DOHH2 (cell line): ENCODE measurements around the gene PNMA8C.

Experiments used
- H3F3A ChIP-seq: fragments of 200-600 bp; sonication (generic), shearing (Covaris generic); 2 replicates; pipeline ENCODE4 v1.6.0; 2016; ENCODE audit warnings: antibody characterized with exemption, mild to moderate bottlenecking; ENCODE audit not compliant: control insufficient read depth, insufficient read depth
- H3K27ac ChIP-seq: fragments of 200-600 bp; sonication (generic); 2 replicates; pipeline ENCODE4 v1.5.1; 2014; ENCODE audit warnings: low read depth, mild to moderate bottlenecking, low read length, moderate library complexity
- H3K27me3 ChIP-seq: fragments of 200-600 bp; sonication (generic); 2 replicates; pipeline ENCODE4 v1.6.1; 2014; ENCODE audit warnings: mild to moderate bottlenecking, low read length, mixed read lengths; ENCODE audit not compliant: control insufficient read depth
- H3K36me3 ChIP-seq: fragments of 200-600 bp; sonication (generic); 2 replicates; pipeline ENCODE4 v1.6.1; 2014; ENCODE audit warnings: mild to moderate bottlenecking, low read length, moderate library complexity, mixed read lengths; ENCODE audit not compliant: control insufficient read depth
- H3K4me1 ChIP-seq: fragments of 200-600 bp; sonication (generic); 2 replicates; pipeline ENCODE4 v1.6.1; 2014; ENCODE audit warnings: mild to moderate bottlenecking, low read length, mixed read lengths; ENCODE audit not compliant: control insufficient read depth
- H3K4me2 ChIP-seq: fragments of 200-600 bp; sonication (generic); 2 replicates; pipeline ENCODE4 v1.6.0; 2014; ENCODE audit warnings: mild to moderate bottlenecking, low read length, moderate library complexity
- H3K4me3 ChIP-seq: fragments of 200-600 bp; sonication (generic); 2 replicates; pipeline ENCODE4 v1.5.1; 2014; ENCODE audit warnings: mild to moderate bottlenecking, low read length, mixed read lengths
- H3K79me2 ChIP-seq: fragments of 200-600 bp; sonication (generic); 2 replicates; pipeline ENCODE4 v1.6.1; 2014; ENCODE audit warnings: mild to moderate bottlenecking, low read length, mixed read lengths; ENCODE audit not compliant: control insufficient read depth
- H3K9me2 ChIP-seq: fragments of 200-600 bp; sonication (generic); replicated peaks from 2 replicates; pipeline ENCODE4 v1.6.1; 2014; ENCODE audit warnings: mild to moderate bottlenecking, low read length, mixed read lengths; ENCODE audit not compliant: control insufficient read depth
- H3K9me3 ChIP-seq: fragments of 200-600 bp; sonication (generic); 2 replicates; pipeline ENCODE4 v1.6.1; 2014; ENCODE audit warnings: antibody characterized with exemption, low read length, mixed read lengths; ENCODE audit not compliant: control insufficient read depth, insufficient read depth
- H4K20me1 ChIP-seq: fragments of 200-600 bp; sonication (generic); 2 replicates; pipeline ENCODE4 v1.6.0; 2014; ENCODE audit warnings: low read depth, mild to moderate bottlenecking, antibody characterized with exemption, low read length, moderate library complexity; ENCODE audit not compliant: control insufficient read depth, insufficient read depth
- EZH2phosphoT487 ChIP-seq: fragments of 200-600 bp; sonication (generic); IDR thresholded peaks from 2 replicates; pipeline ENCODE4 v1.6.1; 2017; ENCODE audit warnings: borderline replicate concordance, mild to moderate bottlenecking, antibody characterized with exemption, low read length, moderate library complexity, mixed read lengths
- TF ChIP-seq, protein P1 (sequence below): fragments of 200-600 bp; sonication (generic); IDR thresholded peaks from one replicate; pipeline ENCODE4 v1.5.1; 2014; ENCODE audit warnings: antibody characterized with exemption, mild to moderate bottlenecking, low read depth, low read length; ENCODE audit not compliant: poor library complexity, severe bottlenecking

The PNMA8C gene

GRCh38 chr19:46428239-46429135 is at the start of gene PNMA8C:
TSS of gene PNMA8C (minus strand) at chr19:46428936. CDS start at chr19:46428359, 577 bp downstream.
- peaks cover 40% of the 10 kb centered on the region for H3K27me3 ChIP-seq
- peaks cover 21% of the 10 kb centered on the region for H3K4me1 ChIP-seq
- no peaks in the 10 kb centered on the region for H3K9me2 ChIP-seq
- H3K4me3 ChIP-seq: no peak within 1 kb of the TSS
- no peaks in the 10 kb centered on the region for H3K36me3 ChIP-seq
- no peaks in the 10 kb centered on the region for H3K79me2 ChIP-seq
- no peak within 1 kb of the TSS; the same call in 1 of the 2 replicates for H3K4me2 ChIP-seq
- no peaks in the 10 kb centered on the region for H3F3A ChIP-seq
- TF ChIP-seq, protein P1, sequence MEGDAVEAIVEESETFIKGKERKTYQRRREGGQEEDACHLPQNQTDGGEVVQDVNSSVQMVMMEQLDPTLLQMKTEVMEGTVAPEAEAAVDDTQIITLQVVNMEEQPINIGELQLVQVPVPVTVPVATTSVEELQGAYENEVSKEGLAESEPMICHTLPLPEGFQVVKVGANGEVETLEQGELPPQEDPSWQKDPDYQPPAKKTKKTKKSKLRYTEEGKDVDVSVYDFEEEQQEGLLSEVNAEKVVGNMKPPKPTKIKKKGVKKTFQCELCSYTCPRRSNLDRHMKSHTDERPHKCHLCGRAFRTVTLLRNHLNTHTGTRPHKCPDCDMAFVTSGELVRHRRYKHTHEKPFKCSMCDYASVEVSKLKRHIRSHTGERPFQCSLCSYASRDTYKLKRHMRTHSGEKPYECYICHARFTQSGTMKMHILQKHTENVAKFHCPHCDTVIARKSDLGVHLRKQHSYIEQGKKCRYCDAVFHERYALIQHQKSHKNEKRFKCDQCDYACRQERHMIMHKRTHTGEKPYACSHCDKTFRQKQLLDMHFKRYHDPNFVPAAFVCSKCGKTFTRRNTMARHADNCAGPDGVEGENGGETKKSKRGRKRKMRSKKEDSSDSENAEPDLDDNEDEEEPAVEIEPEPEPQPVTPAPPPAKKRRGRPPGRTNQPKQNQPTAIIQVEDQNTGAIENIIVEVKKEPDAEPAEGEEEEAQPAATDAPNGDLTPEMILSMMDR: no peak
- TF ChIP-seq EZH2phosphoT487: no peak
- no peak within 1 kb of the TSS for H3K27ac ChIP-seq
- no peaks in the 10 kb centered on the region for H3K9me3 ChIP-seq
- no peaks in the 10 kb centered on the region for H4K20me1 ChIP-seq

GRCh38 chr19:46475986-46476385 is 47.2 kb upstream of the PNMA8C start:
- H3K4me3 ChIP-seq: no peak overlapping the region
- H3K27ac ChIP-seq: no peak overlapping the region
- TF ChIP-seq EZH2phosphoT487: no peak
- TF ChIP-seq, protein P1: no peak
- H3F3A ChIP-seq: no peaks in the 10 kb centered on the region
- 0 out of 2 replicates have a peak, but pooled peaks cover 4% of the 10 kb centered on the region for H3K4me1 ChIP-seq
- H3K9me3 ChIP-seq: no peaks in the 10 kb centered on the region
- peaks cover 21% of the 10 kb centered on the region for H3K27me3 ChIP-seq
- no peaks in the 10 kb centered on the region for H3K36me3 ChIP-seq
- no peaks in the 10 kb centered on the region for H3K79me2 ChIP-seq
- no peaks in the 10 kb centered on the region for H3K9me2 ChIP-seq
- no peaks in the 10 kb centered on the region for H4K20me1 ChIP-seq
- H3K4me2 ChIP-seq: no peak overlapping the region

- H3K79me2 ChIP-seq: no peaks in the 10 kb centered on the region
- TF ChIP-seq EZH2phosphoT487: no peak
- TF ChIP-seq, protein P1: no peak
- H3K4me2 ChIP-seq: no peak overlapping the region
- no peaks in the 10 kb centered on the region for H3F3A ChIP-seq
- no peak overlapping the region for H3K27ac ChIP-seq
- 0 out of 2 replicates have a peak, but pooled peaks cover 4% of the 10 kb centered on the region for H3K4me1 ChIP-seq
- no peaks in the 10 kb centered on the region for H3K9me2 ChIP-seq
- peaks cover 17% of the 10 kb centered on the region for H3K27me3 ChIP-seq
- no peak overlapping the region for H3K4me3 ChIP-seq
- H3K9me3 ChIP-seq: no peaks in the 10 kb centered on the region
- no peaks in the 10 kb centered on the region for H3K36me3 ChIP-seq
- no peaks in the 10 kb centered on the region for H4K20me1 ChIP-seq
Measured at GRCh38 chr19:46474211-46474610, 45.5 kb upstream of the PNMA8C start.
